Fibroblast of the aortic adventitia (primary cell): ENCODE measurements around the gene C1QC. TPM values are rescaled to one million over a fixed set of nuclear protein-coding genes. Genes with fewer than 3 reads are reported as not detected.

ENCODE experiments used
- DNase-seq: peaks from one replicate; pipeline ENCODE4 v3.0.0-alpha.2; 2010; ENCODE audit warnings: low read depth
- H3K4me3 ChIP-seq: 2 replicates; pipeline ENCODE4 v1.5.1; 2011; ENCODE audit warnings: low read depth, mild to moderate bottlenecking, control low read depth, low read length, moderate library complexity
- total RNA-seq: library from RNA; depleted of rRNA; stranded (reverse); fragments of >200 nt; gene quantifications from 2 replicates; pipeline ENCODE4 v1.2.3, GENCODE V29; 2012; ENCODE audit warnings: low replicate concordance
- TF ChIP-seq, protein P1 (sequence below): IDR thresholded peaks from 2 replicates; pipeline ENCODE4 v1.5.1; 2011; ENCODE audit warnings: mild to moderate bottlenecking, low read length, control low read depth, inconsistent platforms; ENCODE audit not compliant: insufficient read depth

Gene C1QC
- total RNA-seq, 1 donor: not detected

DNA sequence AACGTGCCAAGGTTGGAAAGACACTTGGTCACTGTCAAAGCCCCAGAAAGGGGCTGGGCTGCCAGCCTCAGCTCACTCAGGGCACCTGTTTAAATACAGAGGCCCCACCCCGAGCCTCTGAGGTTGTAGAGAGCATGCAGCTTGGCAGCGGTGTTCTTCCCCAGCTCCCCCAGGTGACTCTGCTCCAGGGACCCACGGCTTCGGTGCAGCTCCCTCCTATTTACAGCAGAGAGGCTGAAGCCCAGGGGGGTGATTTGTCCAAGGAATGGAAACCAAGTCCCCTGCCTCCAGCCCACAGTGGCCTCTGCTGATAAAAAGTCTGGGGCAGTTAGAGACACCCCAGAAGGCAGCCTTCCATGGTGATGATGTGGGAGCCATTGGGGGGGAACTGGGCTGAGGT, 16.1 kb upstream of the C1QC start:
- no peak overlapping the region for H3K4me3 ChIP-seq
- DNase-seq: no peak
- TF ChIP-seq, protein P1, sequence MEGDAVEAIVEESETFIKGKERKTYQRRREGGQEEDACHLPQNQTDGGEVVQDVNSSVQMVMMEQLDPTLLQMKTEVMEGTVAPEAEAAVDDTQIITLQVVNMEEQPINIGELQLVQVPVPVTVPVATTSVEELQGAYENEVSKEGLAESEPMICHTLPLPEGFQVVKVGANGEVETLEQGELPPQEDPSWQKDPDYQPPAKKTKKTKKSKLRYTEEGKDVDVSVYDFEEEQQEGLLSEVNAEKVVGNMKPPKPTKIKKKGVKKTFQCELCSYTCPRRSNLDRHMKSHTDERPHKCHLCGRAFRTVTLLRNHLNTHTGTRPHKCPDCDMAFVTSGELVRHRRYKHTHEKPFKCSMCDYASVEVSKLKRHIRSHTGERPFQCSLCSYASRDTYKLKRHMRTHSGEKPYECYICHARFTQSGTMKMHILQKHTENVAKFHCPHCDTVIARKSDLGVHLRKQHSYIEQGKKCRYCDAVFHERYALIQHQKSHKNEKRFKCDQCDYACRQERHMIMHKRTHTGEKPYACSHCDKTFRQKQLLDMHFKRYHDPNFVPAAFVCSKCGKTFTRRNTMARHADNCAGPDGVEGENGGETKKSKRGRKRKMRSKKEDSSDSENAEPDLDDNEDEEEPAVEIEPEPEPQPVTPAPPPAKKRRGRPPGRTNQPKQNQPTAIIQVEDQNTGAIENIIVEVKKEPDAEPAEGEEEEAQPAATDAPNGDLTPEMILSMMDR: no peak

DNA sequence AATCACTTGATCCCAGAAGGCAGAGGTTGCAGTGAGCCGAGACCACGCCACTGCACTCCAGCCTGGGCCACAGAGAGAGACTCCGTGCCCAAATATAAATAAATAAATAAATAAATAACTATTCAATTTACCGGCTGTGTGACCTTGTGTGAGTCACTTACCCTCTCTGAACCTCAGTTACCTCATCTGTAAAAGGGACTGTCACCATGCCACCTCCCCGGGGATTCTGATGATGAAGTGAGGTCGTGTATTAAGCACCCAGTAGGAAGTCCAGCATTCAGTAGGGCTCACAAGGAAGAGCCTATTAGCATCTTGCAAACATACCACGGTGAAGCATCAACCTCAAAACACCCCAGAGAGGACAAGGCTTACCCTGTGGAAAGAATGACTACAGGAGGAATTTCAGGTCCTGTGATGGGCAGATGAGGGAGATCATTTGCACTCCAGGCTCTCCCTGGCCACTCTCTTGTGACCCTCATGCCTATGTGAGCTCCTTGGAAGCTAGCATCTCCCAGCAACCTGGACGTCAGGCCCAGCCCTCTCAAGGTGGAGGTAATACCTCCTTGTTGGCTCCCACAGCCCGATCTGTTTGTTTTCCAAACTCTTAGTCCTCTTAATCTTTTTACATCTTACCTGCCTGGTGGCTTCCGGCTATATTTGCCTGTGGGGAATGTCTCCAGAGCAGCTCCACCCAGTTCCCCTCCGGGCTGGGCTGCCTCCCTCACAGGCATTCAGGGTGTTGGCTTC, 14.6 kb upstream of the C1QC start:
- no peak overlapping the region for H3K4me3 ChIP-seq
- no peak for DNase-seq

DNA sequence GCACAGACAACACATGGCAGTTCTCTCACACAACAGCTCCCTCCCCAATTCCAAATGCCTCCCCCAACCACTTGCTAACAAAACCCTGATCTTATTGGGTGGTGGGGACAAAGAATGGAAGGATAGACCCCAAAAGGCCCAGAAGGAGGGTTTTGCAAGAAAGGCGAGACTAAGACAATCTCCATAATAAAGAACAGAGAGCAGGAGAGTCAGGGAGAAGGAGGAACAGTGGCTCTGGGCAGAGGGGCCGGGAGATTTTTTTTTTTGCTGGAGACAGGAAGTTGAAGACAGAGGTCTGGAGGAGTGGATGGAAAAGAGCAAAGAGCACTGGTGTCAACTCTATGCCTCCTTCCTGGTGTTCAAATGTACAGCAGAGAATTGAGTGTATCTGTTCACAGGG, 13.5 kb upstream of the C1QC start:
- H3K4me3 ChIP-seq: no peak overlapping the region
- TF ChIP-seq, protein P1: no peak
- no peak for DNase-seq

More for the DNA sequence above, 14.6 kb upstream of the C1QC start:
- TF ChIP-seq, protein P1: no peak

DNA sequence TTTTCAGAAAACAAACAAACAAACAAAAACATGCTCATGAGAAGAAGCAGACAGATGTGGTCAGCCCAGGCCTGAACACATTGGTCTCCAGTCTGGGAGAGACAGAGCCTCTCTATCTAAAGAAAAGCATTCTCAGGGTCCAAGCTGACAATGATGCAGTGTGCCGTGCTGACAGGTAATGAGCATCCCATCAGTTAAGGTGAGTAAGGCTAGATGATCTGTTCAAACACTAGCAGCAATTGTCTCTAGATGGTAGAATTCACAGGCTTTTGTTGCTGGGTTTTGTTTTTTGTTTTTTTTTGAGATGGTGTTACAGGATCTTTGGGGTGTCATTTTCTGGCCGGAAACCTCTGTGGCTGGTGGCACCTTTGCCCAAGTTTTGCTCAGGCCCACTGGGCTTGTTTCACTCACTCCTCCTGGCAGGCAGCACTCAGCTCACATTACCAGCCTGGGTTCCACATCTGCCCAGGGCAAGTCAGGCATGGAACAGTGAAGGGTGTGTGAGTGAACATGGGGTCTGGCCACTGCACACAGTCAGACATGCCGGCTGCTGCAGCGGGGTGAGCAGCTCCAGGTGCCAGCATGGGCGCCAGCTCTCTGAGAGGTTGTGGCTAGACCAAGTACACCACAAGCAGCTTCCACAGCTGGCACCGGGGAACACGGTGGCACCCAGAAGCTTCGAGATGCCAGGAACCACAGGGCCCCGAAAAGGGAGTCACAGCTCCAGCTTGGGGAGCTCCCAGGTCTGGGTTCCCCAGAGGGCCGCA, 9.6 kb upstream of the C1QC start:
- TF ChIP-seq, protein P1: no peak
- DNase-seq: no peak
- H3K4me3 ChIP-seq: no peak overlapping the region

DNA sequence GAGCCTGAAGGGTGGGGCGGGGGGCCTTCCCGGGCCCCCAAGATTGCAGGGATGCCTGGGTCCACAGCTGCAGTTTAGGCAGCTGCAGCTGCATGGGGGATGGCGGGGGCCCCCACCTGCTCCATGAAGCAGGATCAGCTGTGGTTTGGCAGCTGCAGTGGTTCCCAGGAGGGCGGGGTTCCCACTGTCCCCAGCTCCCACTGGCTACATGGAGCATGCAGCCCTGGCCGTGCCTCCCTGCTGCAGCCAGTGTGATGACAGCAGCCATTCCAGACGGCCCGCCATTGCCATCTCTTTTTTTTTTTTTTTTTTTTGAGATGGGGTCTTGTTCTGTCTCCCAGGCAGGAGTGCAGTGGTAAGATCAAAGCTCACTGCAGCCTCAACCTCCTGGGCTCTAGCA, 8.0 kb upstream of the C1QC start:
- no peak for DNase-seq
- TF ChIP-seq, protein P1: no peak
- H3K4me3 ChIP-seq: no peak overlapping the region

DNA sequence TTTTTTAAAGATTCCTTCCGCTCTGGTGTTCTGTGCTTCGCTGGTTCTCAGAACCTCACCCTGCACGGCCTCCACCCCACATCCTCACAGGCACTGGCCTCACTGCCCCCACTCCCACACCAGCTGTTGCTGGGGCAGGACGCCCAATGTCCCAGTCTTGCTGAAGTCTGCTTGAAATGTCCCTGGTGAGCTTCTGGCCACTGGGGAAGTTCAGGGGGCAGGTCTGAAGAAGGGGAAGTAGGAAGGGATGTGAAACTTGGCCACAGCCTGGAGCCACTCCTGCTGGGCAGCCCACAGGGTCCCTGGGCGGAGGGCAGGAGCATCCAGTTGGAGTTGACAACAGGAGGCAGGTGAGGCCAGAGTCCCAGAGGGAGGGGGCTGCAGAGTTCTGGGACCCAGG, 7.1 kb upstream of the C1QC start, which contains the start of gene C1QA:
Gene C1QA (plus strand): TSS at position 276 of the 400 bp plus-strand sequence. CDS start 989 bp downstream, outside the sequence.
- DNase-seq: no peak
- TF ChIP-seq, protein P1: no peak
- H3K4me3 ChIP-seq: no peak within 1 kb of the TSS
